Stromal cell of bone marrow (primary cell): ENCODE measurements around the gene ADORA1.

ENCODE experiments used
- DNase-seq: peaks from one replicate; pipeline ENCODE4 v3.0.0-alpha.2; 2012; ENCODE audit warnings: low read depth

The ADORA1 gene

DNA sequence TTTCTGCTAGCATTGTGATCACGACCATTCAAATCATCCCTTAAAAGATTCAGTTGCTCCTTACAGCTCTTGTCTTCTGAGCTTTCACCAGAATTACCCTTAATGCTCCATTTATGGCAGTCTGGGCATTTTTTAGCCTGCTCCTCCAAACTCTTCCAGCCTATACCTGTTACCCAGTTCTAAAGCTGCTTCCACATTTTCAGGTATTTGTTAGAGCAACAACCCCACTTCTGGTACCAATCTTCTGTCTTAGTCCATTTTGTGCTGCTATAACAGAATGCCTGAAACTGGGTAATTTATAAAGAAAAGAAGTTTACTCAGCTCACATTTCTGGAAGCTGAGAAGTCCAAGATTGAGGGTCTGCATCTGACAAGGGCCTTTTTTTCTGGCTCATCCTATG is 30.9 kb downstream of the ADORA1 start:
- DNase-seq: no peak

- DNase-seq: no peak
These were observed 31.6 kb downstream of the ADORA1 start for GRCh38 chr1:203158960-203159665.

- DNase-seq: no peak
These were observed 32.3 kb downstream of the ADORA1 start for GRCh38 chr1:203159844-203160243.

DNA sequence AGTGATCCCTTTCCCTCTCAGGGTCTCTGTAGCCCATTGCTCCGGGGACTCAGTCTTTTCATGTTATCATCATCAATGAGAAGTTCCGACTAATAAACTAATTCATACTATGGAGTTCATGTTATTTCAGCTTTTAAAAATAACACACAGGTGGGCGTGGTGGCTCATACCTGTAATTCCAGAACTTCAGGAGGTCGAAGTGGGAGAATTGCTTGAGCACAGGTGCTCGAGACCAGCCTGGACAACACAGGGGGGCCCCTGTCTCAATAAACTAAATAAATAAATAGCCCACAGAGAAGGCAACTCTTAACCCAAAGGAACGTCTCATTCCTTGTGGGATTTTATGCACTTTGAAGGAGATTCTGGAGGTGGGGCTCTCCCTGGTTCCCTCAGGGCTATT is 33.6 kb downstream of the ADORA1 start:
- DNase-seq: no peak

GRCh38 chr1:203161703-203162102 is 34.2 kb downstream of the ADORA1 start:
- no peak for DNase-seq

DNA sequence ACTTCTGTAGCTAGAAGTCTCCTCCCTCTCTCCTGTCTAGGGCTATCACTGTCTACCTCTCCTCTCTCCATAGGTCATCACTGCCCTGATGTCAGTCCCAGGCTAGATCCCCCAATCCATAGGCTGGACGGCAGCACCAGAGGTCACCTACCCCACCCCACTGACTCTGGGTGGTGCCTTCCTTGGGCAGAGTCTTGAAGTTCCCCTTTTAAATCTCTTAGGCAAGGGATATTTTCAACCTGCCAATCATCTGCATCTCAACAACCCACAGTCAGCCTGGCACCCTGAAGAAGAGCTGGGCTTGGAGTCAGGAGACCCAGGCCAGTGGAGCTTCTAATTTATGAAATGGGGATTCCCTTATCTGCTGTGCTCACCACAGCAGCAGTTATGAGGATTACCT is 34.9 kb downstream of the ADORA1 start:
- DNase-seq: no peak

GRCh38 chr1:203163891-203164635 is 36.5 kb downstream of the ADORA1 start:
- no peak for DNase-seq

- no peak for DNase-seq
These were observed 37.7 kb downstream of the ADORA1 start for GRCh38 chr1:203165101-203165799.

GRCh38 chr1:203165800-203166161 is 38.3 kb downstream of the ADORA1 start:
- no peak for DNase-seq

GRCh38 chr1:203166192-203166940 is 38.8 kb downstream of the ADORA1 start:
- DNase-seq: no peak

GRCh38 chr1:203167026-203167912 is 39.7 kb downstream of the ADORA1 start:
- DNase-seq: no peak

GRCh38 chr1:203167913-203168200 is 40.3 kb downstream of the ADORA1 start:
- DNase-seq: no peak

- DNase-seq: no peak
These were observed 40.8 kb downstream of the ADORA1 start for GRCh38 chr1:203168256-203168786.

DNA sequence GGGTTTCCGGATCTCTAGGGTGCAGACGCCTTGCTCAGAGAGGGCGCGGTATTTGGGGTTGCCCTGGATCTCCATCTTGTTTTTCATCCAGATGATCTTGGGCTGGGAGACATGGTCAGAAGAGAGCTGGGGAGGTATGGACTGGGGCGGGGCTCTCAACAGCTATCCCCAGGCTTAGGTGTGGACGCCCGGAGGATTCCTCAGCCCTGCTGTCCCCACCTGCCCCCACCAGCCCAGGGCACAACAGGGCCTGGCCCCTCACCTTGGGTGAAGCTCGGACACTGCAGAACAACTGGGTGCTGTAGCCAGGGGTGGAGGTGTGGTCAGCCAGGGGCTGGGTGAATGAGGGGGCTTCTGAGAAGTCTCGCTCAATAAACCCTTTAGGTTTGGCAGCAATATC is 41.5 kb downstream of the ADORA1 start:
- DNase-seq: no peak

- no peak for DNase-seq
These were observed 42.4 kb downstream of the ADORA1 start for GRCh38 chr1:203169770-203170520.

- DNase-seq: no peak
These were observed 43.3 kb downstream of the ADORA1 start for GRCh38 chr1:203170625-203171330.

DNA sequence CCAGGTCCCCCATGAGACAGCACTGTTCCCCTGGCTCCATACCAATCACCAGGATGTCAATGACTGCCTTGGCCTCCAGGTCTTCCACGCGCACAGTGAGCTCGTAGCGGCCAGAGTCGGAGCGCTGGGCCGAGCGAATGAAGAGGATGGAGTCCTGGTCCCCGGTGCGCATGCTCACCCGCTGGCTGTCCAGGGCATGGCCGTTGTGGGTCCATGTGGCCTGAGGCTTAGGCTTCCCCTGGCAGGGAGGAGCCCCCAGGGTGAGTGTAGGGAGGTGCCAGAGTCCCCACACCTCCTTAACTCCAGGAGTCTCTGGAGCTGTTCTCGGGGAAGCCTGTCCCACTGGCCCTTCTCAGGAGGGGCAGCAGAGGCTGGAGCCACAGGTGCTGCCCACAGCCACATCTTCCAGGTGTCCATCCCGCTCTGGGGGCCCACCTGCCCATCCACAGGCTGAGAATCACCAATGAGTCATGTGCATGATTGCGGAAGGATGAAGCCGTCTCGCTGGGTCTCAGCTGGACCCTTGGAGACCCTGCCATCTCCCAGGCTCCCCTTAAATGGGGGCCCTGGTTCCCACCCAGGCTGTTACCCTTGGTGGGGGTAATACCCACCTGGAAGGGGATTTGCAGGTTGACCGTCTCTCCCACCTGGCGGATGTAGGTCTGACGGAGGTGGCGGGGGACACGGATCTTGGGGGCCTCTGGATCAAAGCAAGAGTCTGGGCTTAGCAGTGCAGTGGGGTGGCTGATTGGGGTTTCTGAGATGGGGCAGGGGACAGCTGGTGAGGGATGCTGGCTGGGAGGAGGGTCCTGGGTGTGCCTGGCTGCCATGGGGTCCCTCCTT is 44.0 kb downstream of the ADORA1 start:
- no peak for DNase-seq

GRCh38 chr1:203172184-203173010 is 44.9 kb downstream of the ADORA1 start:
- DNase-seq: no peak
